GM19438 (cell line): ENCODE measurements around the gene SHISAL2A.

Source experiments
- ATAC-seq: cut with Tn5 transposase; IDR thresholded peaks from one replicate; pipeline ENCODE4 v1.9.1; 2021; ENCODE audit warnings: low read depth; ENCODE audit not compliant: unreplicated experiment

Gene SHISAL2A

GRCh38 chr1:52615489-52616042 lies 17.4 kb upstream of the SHISAL2A start:
- no peak for ATAC-seq

- no peak for ATAC-seq
Measured at GRCh38 chr1:52621950-52622349, 11.0 kb upstream of the SHISAL2A start.

- no peak for ATAC-seq
Measured at GRCh38 chr1:52623812-52624211, 9.2 kb upstream of the SHISAL2A start.

- ATAC-seq: no peak
Measured at GRCh38 chr1:52627028-52627427, 5.9 kb upstream of the SHISAL2A start.

GRCh38 chr1:52628614-52629324 lies 4.2 kb upstream of the SHISAL2A start:
- no peak for ATAC-seq

GRCh38 chr1:52629325-52629643 lies 3.7 kb upstream of the SHISAL2A start:
- no peak for ATAC-seq

GRCh38 chr1:52629667-52630066 lies 3.3 kb upstream of the SHISAL2A start:
- ATAC-seq: no peak

- no peak for ATAC-seq
Measured at GRCh38 chr1:52631759-52632331, 1.1 kb upstream of the SHISAL2A start.

GRCh38 chr1:52633291-52633754 lies 355 bp downstream of the SHISAL2A start:
- ATAC-seq: no peak

GRCh38 chr1:52634111-52634510 lies 1.1 kb downstream of the SHISAL2A start:
- ATAC-seq: no peak

GRCh38 chr1:52635321-52636089 lies 2.5 kb downstream of the SHISAL2A start:
- ATAC-seq: no peak

GRCh38 chr1:52636721-52637695 lies 4.0 kb downstream of the SHISAL2A start:
- ATAC-seq: peak; percentile 81

GRCh38 chr1:52637946-52638345 lies 5.0 kb downstream of the SHISAL2A start:
- no peak for ATAC-seq

GRCh38 chr1:52640697-52641096 lies 7.7 kb downstream of the SHISAL2A start:
- no peak for ATAC-seq

- ATAC-seq: no peak
Measured at GRCh38 chr1:52641307-52641706, 8.3 kb downstream of the SHISAL2A start.

- ATAC-seq: no peak
Measured at GRCh38 chr1:52645261-52645660, 12.3 kb downstream of the SHISAL2A start.

GRCh38 chr1:52651904-52652303 lies 18.9 kb downstream of the SHISAL2A start:
- no peak for ATAC-seq

- no peak for ATAC-seq
Measured at GRCh38 chr1:52653207-52653849, 20.4 kb downstream of the SHISAL2A start.

- no peak for ATAC-seq
Measured at GRCh38 chr1:52654063-52654462, 21.1 kb downstream of the SHISAL2A start.

- no peak for ATAC-seq
Measured at GRCh38 chr1:52657702-52658101, 24.7 kb downstream of the SHISAL2A start.
